ENCODE measurements around the gene ADARB1. TPM values are rescaled to one million over a fixed set of nuclear protein-coding genes. Genes with fewer than 3 reads are reported as not detected.

Gene ADARB1
- polyA plus RNA-seq, 1 of the 3 experiments (the other 2 are of a cell fraction): 7.8 TPM

- Histone ChIP-seq H3K27ac (ENCODE audit: low read depth in 2 of 2, low read length in 1 of 2) (no peak overlapping the region), H3K27me3 (ENCODE audit: insufficient read depth) (no peaks in the 10 kb centered on the region), H3K9me2 (no peaks in the 10 kb centered on the region), H3K36me3 (replicated peaks in 1 of 2; ENCODE audit: control insufficient read depth in 1 of 2, insufficient read depth in 2 of 2, low read length in 1 of 2) (no peaks in the 10 kb centered on the region), H4K20me1 (ENCODE audit: insufficient read depth) (no peaks in the 10 kb centered on the region), H3K4me3 (ENCODE audit: low read depth in 2 of 2, low read length in 1 of 2) (no peak overlapping the region), H3F3A (replicated peaks; ENCODE audit: insufficient read depth) (no peaks in the 10 kb centered on the region), H3K4me2 (no peak overlapping the region), H3K4me1 (ENCODE audit: control insufficient read depth in 1 of 2, insufficient read depth in 2 of 2, low read depth in 1 of 2, low read length in 1 of 2) (no peaks in the 10 kb centered on the region), H2AFZ (ENCODE audit: low read depth) (no peak overlapping the region), H3K9ac (no peak overlapping the region), H3K9me3 (no peaks in the 10 kb centered on the region), H3K79me2 (ENCODE audit: insufficient read depth) (no peaks in the 10 kb centered on the region)
- CTCF ChIA-PET: no interaction called here
- no peak for DNase-seq
- no peak for TF ChIP-seq FOXJ3 (CRISPR knock-in tag; IDR thresholded peaks at IDR 0.05)
- no peak for TF ChIP-seq MAX (IDR thresholded peaks at IDR 0.05; ENCODE audit: low read depth)
- TF ChIP-seq RXRA (IDR thresholded peaks at IDR 0.05; ENCODE audit: borderline replicate concordance, low read depth): no peak
- 86% methylated on average over 7 of the region's 7 CpGs for WGBS (ENCODE audit: low lambda C conversion rate)
- POLR2A ChIA-PET: no interaction called here
Observed at GRCh38 chr21:45041984-45042663, 32.3 kb upstream of the ADARB1 start.

GRCh38 chr21:45042664-45043161 lies 31.7 kb upstream of the ADARB1 start:
- CTCF ChIA-PET: interaction anchor here (1.3 to 1.7 kb wide), 2 partner anchors 31 to 95 kb away, joined by 3 to 7 read pairs; no protein-coding TSS in a partner anchor
- H3K4me3 ChIP-seq (ENCODE audit: low read depth in 2 of 2, low read length in 1 of 2): no peak overlapping the region
- no peaks in the 10 kb centered on the region for H3K4me1 ChIP-seq (ENCODE audit: control insufficient read depth in 1 of 2, insufficient read depth in 2 of 2, low read depth in 1 of 2, low read length in 1 of 2)
- DNase-seq: no peak
- no peaks in the 10 kb centered on the region for H3F3A ChIP-seq (replicated peaks; ENCODE audit: insufficient read depth)
- TF ChIP-seq NFIC (IDR thresholded peaks at IDR 0.05; ENCODE audit: borderline replicate concordance): no peak
- TF ChIP-seq REST (IDR thresholded peaks at IDR 0.05; ENCODE audit: low read depth, low read length): no peak
- TF ChIP-seq RFX5 (IDR thresholded peaks at IDR 0.05; ENCODE audit: low read length): no peak
- TF ChIP-seq MXI1 (IDR thresholded peaks at IDR 0.05; ENCODE audit: low read depth, low read length): no peak
- no peak for TF ChIP-seq TCF12 (IDR thresholded peaks at IDR 0.05)
- TF ChIP-seq RCOR1 (IDR thresholded peaks at IDR 0.05; ENCODE audit: low read length): no peak
- no peak for TF ChIP-seq GATA2 (CRISPR knock-in tag; IDR thresholded peaks at IDR 0.05)
- TF ChIP-seq EP300 (IDR thresholded peaks at IDR 0.05; ENCODE audit: borderline replicate concordance in 1 of 2, low read depth in 1 of 2, low read length in 1 of 2): no peak
- no peak for TF ChIP-seq ZBTB33 (IDR thresholded peaks at IDR 0.05; ENCODE audit: borderline replicate concordance, low read depth)
- TF ChIP-seq MAX (IDR thresholded peaks at IDR 0.05; ENCODE audit: low read depth): no peak
- TF ChIP-seq YY1 (IDR thresholded peaks at IDR 0.05; ENCODE audit: low read depth): no peak
- no peak for TF ChIP-seq GABPA (IDR thresholded peaks at IDR 0.05; ENCODE audit: low read depth)
- TF ChIP-seq RAD21 (IDR thresholded peaks at IDR 0.05; ENCODE audit: low read length): no peak
- no peak for TF ChIP-seq EZH2phosphoT487 (IDR thresholded peaks at IDR 0.05; ENCODE audit: borderline replicate concordance, low read depth)
- TF ChIP-seq, protein P1, sequence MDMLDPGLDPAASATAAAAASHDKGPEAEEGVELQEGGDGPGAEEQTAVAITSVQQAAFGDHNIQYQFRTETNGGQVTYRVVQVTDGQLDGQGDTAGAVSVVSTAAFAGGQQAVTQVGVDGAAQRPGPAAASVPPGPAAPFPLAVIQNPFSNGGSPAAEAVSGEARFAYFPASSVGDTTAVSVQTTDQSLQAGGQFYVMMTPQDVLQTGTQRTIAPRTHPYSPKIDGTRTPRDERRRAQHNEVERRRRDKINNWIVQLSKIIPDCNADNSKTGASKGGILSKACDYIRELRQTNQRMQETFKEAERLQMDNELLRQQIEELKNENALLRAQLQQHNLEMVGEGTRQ (IDR thresholded peaks at IDR 0.05; ENCODE audit: borderline replicate concordance, low read depth, low read length): no peak
- TF ChIP-seq JUND (IDR thresholded peaks at IDR 0.05): no peak
- no peak for TF ChIP-seq FOSL2 (IDR thresholded peaks at IDR 0.05; ENCODE audit: borderline replicate concordance, low read depth)
- TF ChIP-seq TEAD4 (IDR thresholded peaks at IDR 0.05; ENCODE audit: borderline replicate concordance, insufficient read depth): no peak
- no peaks in the 10 kb centered on the region for H3K79me2 ChIP-seq (ENCODE audit: insufficient read depth)
- H3K9ac ChIP-seq: no peak overlapping the region
- no peak overlapping the region for H3K27ac ChIP-seq (ENCODE audit: low read depth in 2 of 2, low read length in 1 of 2)
- H2AFZ ChIP-seq (ENCODE audit: low read depth): no peak overlapping the region
- H4K20me1 ChIP-seq (ENCODE audit: insufficient read depth): no peaks in the 10 kb centered on the region
- no peaks in the 10 kb centered on the region for H3K9me3 ChIP-seq
- no peak overlapping the region for H3K4me2 ChIP-seq
- POLR2A ChIA-PET: no interaction called here
- 74% methylated on average over 8 of the region's 15 CpGs for WGBS (ENCODE audit: low lambda C conversion rate)
- H3K9me2 ChIP-seq: no peaks in the 10 kb centered on the region
- no peaks in the 10 kb centered on the region for H3K36me3 ChIP-seq (replicated peaks in 1 of 2; ENCODE audit: control insufficient read depth in 1 of 2, insufficient read depth in 2 of 2, low read length in 1 of 2)
- H3K27me3 ChIP-seq (ENCODE audit: insufficient read depth): no peaks in the 10 kb centered on the region
